GM23338 (cell line): ENCODE data around the gene ASXL3. TPM values are rescaled to one million over a fixed set of nuclear protein-coding genes. Genes with fewer than 3 reads are reported as not detected.

Experiments
- ATAC-seq: fragments of 200-7000 bp; cut with Tn5 transposase; 3 replicates; pipeline ENCODE4 v1.9.1; 2020
- DNase-seq: peaks from one replicate; pipeline ENCODE4 v3.0.0-alpha.2; 2015; ENCODE audit warnings: low spot score
- H2AFZ ChIP-seq: fragments of 200-600 bp; sonication (generic); 2 replicates; pipeline ENCODE4 v1.8.0; 2016; ENCODE audit warnings: antibody characterized with exemption, mild to moderate bottlenecking, moderate library complexity
- H3F3A ChIP-seq: fragments of 200-600 bp; sonication (generic); replicated peaks from 2 replicates; pipeline ENCODE4 v1.8.0; 2017; ENCODE audit warnings: antibody characterized with exemption, mixed run types, low read depth
- H3K27ac ChIP-seq: fragments of 200-600 bp; sonication (generic); 2 replicates; pipeline ENCODE4 v1.6.1; 2016; ENCODE audit warnings: low read depth
- H3K27me3 ChIP-seq: fragments of 200-600 bp; sonication (generic); 2 replicates; pipeline ENCODE4 v1.8.0; 2016; ENCODE audit warnings: mild to moderate bottlenecking, mixed run types, moderate library complexity; ENCODE audit not compliant: insufficient read depth
- H3K36me3 ChIP-seq: fragments of 200-600 bp; sonication (generic); 2 replicates; pipeline ENCODE4 v1.8.0; 2016; ENCODE audit warnings: mild to moderate bottlenecking; ENCODE audit not compliant: insufficient read depth
- H3K4me1 ChIP-seq: fragments of 200-600 bp; sonication (generic); 2 replicates; pipeline ENCODE4 v1.8.0; 2016; ENCODE audit warnings: mild to moderate bottlenecking, moderate library complexity; ENCODE audit not compliant: insufficient read depth
- H3K4me2 ChIP-seq: fragments of 200-600 bp; sonication (generic); 2 replicates; pipeline ENCODE4 v1.7.1; 2017; ENCODE audit warnings: mixed run types
- H3K4me3 ChIP-seq: fragments of 200-600 bp; sonication (generic); 2 replicates; pipeline ENCODE4 v1.6.1; 2016; ENCODE audit warnings: mixed run types
- H3K79me2 ChIP-seq: fragments of 200-600 bp; sonication (generic); replicated peaks from 2 replicates; pipeline ENCODE4 v1.8.0; 2017; ENCODE audit warnings: mild to moderate bottlenecking; ENCODE audit not compliant: insufficient read depth
- H3K9me2 ChIP-seq: fragments of 200-600 bp; sonication (generic); 2 replicates; pipeline ENCODE4 v1.8.0; 2017; ENCODE audit not compliant: insufficient read depth
- H4K20me1 ChIP-seq: fragments of 200-600 bp; sonication (generic); replicated peaks from 2 replicates; pipeline ENCODE4 v1.8.0; 2017; ENCODE audit warnings: mild to moderate bottlenecking; ENCODE audit not compliant: insufficient read depth
- H3K27ac Mint-ChIP-seq: 2 replicates; pipeline ENCODE4 v1.8.0; 2020; ENCODE audit warnings: inconsistent platforms, mild to moderate bottlenecking, moderate library complexity, mixed read lengths
- H3K27me3 Mint-ChIP-seq: 3 replicates; pipeline ENCODE4 v1.8.0; 2022; ENCODE audit warnings: low read depth, mild to moderate bottlenecking, moderate library complexity, mixed read lengths, inconsistent platforms; ENCODE audit not compliant: insufficient read depth, poor library complexity
- H3K36me3 Mint-ChIP-seq: 3 replicates; pipeline ENCODE4 v1.8.0; 2021; ENCODE audit warnings: low read depth, mild to moderate bottlenecking, inconsistent platforms, moderate library complexity, mixed read lengths
- H3K4me1 Mint-ChIP-seq: 3 replicates; pipeline ENCODE4 v1.8.0; 2020; ENCODE audit warnings: mild to moderate bottlenecking, inconsistent platforms, mixed read lengths
- H3K4me3 Mint-ChIP-seq: 3 replicates; pipeline ENCODE4 v1.8.0; 2021; ENCODE audit warnings: moderate library complexity, mild to moderate bottlenecking, inconsistent platforms, mixed read lengths
- H3K9me3 Mint-ChIP-seq: 3 replicates; pipeline ENCODE4 v1.8.0; 2020; ENCODE audit warnings: moderate library complexity, mild to moderate bottlenecking, inconsistent platforms, mixed read lengths
- CTCF ChIP-seq, 2 experiments: fragments of 200-600 bp in 1 of 2; sonication (generic) in 1 of 2; conservative IDR thresholded peaks; 2 replicates each; pipeline versions ENCODE4 v1.5.1 to v1.6.1; 2016 to 2017; ENCODE audit warnings: antibody characterized with exemption in 2 of 2, low read depth in 2 of 2, mild to moderate bottlenecking in 2 of 2, moderate library complexity in 1 of 2
- EZH2phosphoT487 ChIP-seq: fragments of 200-600 bp; sonication (generic); IDR thresholded peaks from one replicate; pipeline ENCODE4 v1.8.1; 2018; ENCODE audit warnings: antibody characterized with exemption; ENCODE audit not compliant: unreplicated experiment
- JUNB ChIP-seq: IDR thresholded peaks from one replicate; pipeline ENCODE4 v1.6.1; 2016; ENCODE audit warnings: antibody characterized with exemption; ENCODE audit not compliant: unreplicated experiment
- NANOG ChIP-seq: IDR thresholded peaks from 2 replicates; pipeline ENCODE4 v1.6.1; 2016; ENCODE audit warnings: antibody characterized with exemption, borderline replicate concordance
- POLR2AphosphoS5 ChIP-seq: IDR thresholded peaks from 2 replicates; pipeline ENCODE4 v1.6.1; 2016; ENCODE audit warnings: antibody characterized with exemption, low read depth
- ZNF114 ChIP-seq: fragments of 250-450 bp; sonication (Bioruptor Pico); IDR thresholded peaks from 2 replicates; pipeline ENCODE4 v1.5.0; 2020; ENCODE audit warnings: mild to moderate bottlenecking, moderate library complexity
- ZNF462 ChIP-seq: fragments of 250-450 bp; sonication (Bioruptor Pico); IDR thresholded peaks from 2 replicates; pipeline ENCODE4 v1.5.0; 2020; ENCODE audit warnings: mild to moderate bottlenecking, moderate library complexity
- polyA plus RNA-seq: library from polyadenylated mRNA; unstranded; fragments of >200 nt; fragmentation: Nextera tagmentation; extraction: Ambion mirVana; gene quantifications from 2 replicates; pipeline ENCODE4 v1.2.1, GENCODE V29; 2016
- total RNA-seq: library from RNA; depleted of rRNA; stranded (reverse); fragments of >200 nt; shearing (Covaris generic); gene quantifications from 2 replicates; pipeline ENCODE4 v1.2.3, GENCODE V29; 2014

Gene ASXL3
- total and polyA plus RNA-seq, 2 experiments from 2014 or later, result 0.23 to 1.4 TPM

GRCh38 chr18:33612632-33613031, 34.6 kb downstream of the ASXL3 start:
- Histone ChIP-seq H3K27me3 (no peaks in the 10 kb centered on the region), H3K79me2 (no peaks in the 10 kb centered on the region), H4K20me1 (no peaks in the 10 kb centered on the region), H3K36me3 (no peaks in the 10 kb centered on the region), H3K27ac (no peak overlapping the region), H3K4me2 (no peak overlapping the region), H3K4me3 (no peak overlapping the region), H3K9me2 (no peaks in the 10 kb centered on the region), H3K4me1 (no peaks in the 10 kb centered on the region), H2AFZ (no peak overlapping the region), H3F3A (no peaks in the 10 kb centered on the region)
- H3K4me1 Mint-ChIP-seq, result no peaks in the 10 kb centered on the region
- H3K27ac Mint-ChIP-seq, result no peak overlapping the region
- H3K27me3 Mint-ChIP-seq, result no peaks in the 10 kb centered on the region
- H3K36me3 Mint-ChIP-seq, result no peaks in the 10 kb centered on the region
- TF ChIP-seq ZNF462 (CRISPR knock-in tag), result no peak
- no peak for TF ChIP-seq ZNF114 (CRISPR knock-in tag)
- TF ChIP-seq POLR2AphosphoS5, result no peak
- no peak for TF ChIP-seq JUNB
- no peak for TF ChIP-seq EZH2phosphoT487
- no peak for DNase-seq
- no peak overlapping the region for H3K4me3 Mint-ChIP-seq
- ATAC-seq, result no peak
- no peaks in the 10 kb centered on the region for H3K9me3 Mint-ChIP-seq

- ATAC-seq (no peak), DNase-seq (no peak)
- no peaks in the 10 kb centered on the region for H3K27me3 Mint-ChIP-seq
- Histone ChIP-seq H3K9me2 (no peaks in the 10 kb centered on the region), H4K20me1 (no peaks in the 10 kb centered on the region), H3K36me3 (no peaks in the 10 kb centered on the region), H2AFZ (no peak overlapping the region), H3K79me2 (no peaks in the 10 kb centered on the region), H3K27me3 (no peaks in the 10 kb centered on the region), H3K27ac (no peak overlapping the region), H3K4me1 (no peaks in the 10 kb centered on the region), H3K4me3 (no peak overlapping the region), H3F3A (no peaks in the 10 kb centered on the region), H3K4me2 (no peak overlapping the region)
- H3K4me1 Mint-ChIP-seq, result no peaks in the 10 kb centered on the region
- no peaks in the 10 kb centered on the region for H3K36me3 Mint-ChIP-seq
- H3K27ac Mint-ChIP-seq, result no peak overlapping the region
- H3K9me3 Mint-ChIP-seq, result no peaks in the 10 kb centered on the region
- H3K4me3 Mint-ChIP-seq, result no peak overlapping the region
- TF ChIP-seq CTCF (conservative IDR thresholded peaks at IDR 0.05; ENCODE audit: low read depth in 2 of 2) (no peak), POLR2AphosphoS5 (no peak), NANOG (no peak)
These were observed 38.5 kb downstream of the ASXL3 start for GRCh38 chr18:33616556-33616955.
